WTC11 (cell line): Measurements from ENCODE around the gene RUVBL1. TPM values are rescaled to one million over a fixed set of nuclear protein-coding genes. Genes with fewer than 3 reads are reported as not detected.

Source experiments
- ATAC-seq: fragments of 200-7000 bp; cut with Tn5 transposase; 2 replicates; pipeline ENCODE4 v1.10.0; 2021; ENCODE audit warnings: mild to moderate bottlenecking, moderate library complexity
- CTCF ChIA-PET: fragments of 300-600 bp; sonication (Branson Sonifier 250); formaldehyde crosslinking; loops from one replicate; lab custom pipeline; 2021; ENCODE audit warnings: antibody characterized with exemption; lab: Charles Lee
- POLR2A ChIA-PET: fragments of 350-600 bp; sonication (Branson Sonifier 250); formaldehyde crosslinking; loops from one replicate; lab custom pipeline; 2021; ENCODE audit warnings: antibody characterized with exemption; lab: Charles Lee
- DNase-seq: peaks from one replicate; pipeline ENCODE4 v3.0.0; 2021; ENCODE audit warnings: low spot score
- H3K27ac Mint-ChIP-seq: 2 replicates; pipeline ENCODE4 v1.8.0; 2021; ENCODE audit warnings: mixed read lengths
- H3K27me3 Mint-ChIP-seq: 2 replicates; pipeline ENCODE4 v1.8.0; 2021; ENCODE audit warnings: low read depth, mild to moderate bottlenecking, moderate library complexity, mixed read lengths
- H3K36me3 Mint-ChIP-seq: 2 replicates; pipeline ENCODE4 v1.8.0; 2021; ENCODE audit warnings: mixed read lengths
- H3K4me1 Mint-ChIP-seq: 2 replicates; pipeline ENCODE4 v1.8.0; 2022; ENCODE audit warnings: mixed read lengths
- H3K4me3 Mint-ChIP-seq: 2 replicates; pipeline ENCODE4 v1.8.0; 2021; ENCODE audit warnings: mild to moderate bottlenecking, moderate library complexity, mixed read lengths
- H3K9me3 Mint-ChIP-seq: 2 replicates; pipeline ENCODE4 v1.8.0; 2021; ENCODE audit warnings: mixed read lengths
- ATF1 ChIP-seq: sonication (generic); formaldehyde crosslinking; IDR thresholded peaks from 2 replicates; pipeline ENCODE4 v1.8.1; 2023; ENCODE audit warnings: mild to moderate bottlenecking, moderate library complexity, missing genetic modification reagents
- FOXK1 ChIP-seq: sonication (generic); formaldehyde crosslinking; IDR thresholded peaks from 2 replicates; pipeline ENCODE4 v1.8.0; 2022; ENCODE audit warnings: mild to moderate bottlenecking, moderate library complexity, missing genetic modification reagents
- FOXP1 ChIP-seq: sonication (generic); formaldehyde crosslinking; IDR thresholded peaks from 2 replicates; pipeline ENCODE4 v1.8.0; 2022; ENCODE audit warnings: missing genetic modification reagents, mild to moderate bottlenecking, moderate library complexity, borderline replicate concordance
- NR3C1 ChIP-seq: sonication (generic); formaldehyde crosslinking; conservative IDR thresholded peaks from 2 replicates; pipeline ENCODE4 v1.8.1; 2023; ENCODE audit warnings: low read depth, mild to moderate bottlenecking, missing genetic modification reagents
- SMAD4 ChIP-seq: sonication (generic); formaldehyde crosslinking; IDR thresholded peaks from 2 replicates; pipeline ENCODE4 v1.8.0; 2022; ENCODE audit warnings: mild to moderate bottlenecking, missing genetic modification reagents
- TEAD4 ChIP-seq: sonication (generic); formaldehyde crosslinking; IDR thresholded peaks from 2 replicates; pipeline ENCODE4 v1.8.0; 2022; ENCODE audit warnings: mild to moderate bottlenecking, missing genetic modification reagents
- ZNF121 ChIP-seq: sonication (generic); formaldehyde crosslinking; IDR thresholded peaks from 2 replicates; pipeline ENCODE4 v1.8.0; 2023; ENCODE audit warnings: missing genetic modification reagents
- ZNF138 ChIP-seq: sonication (generic); formaldehyde crosslinking; conservative IDR thresholded peaks from 2 replicates; pipeline ENCODE4 v1.8.1; 2022; ENCODE audit warnings: mild to moderate bottlenecking, moderate library complexity, missing genetic modification reagents
- ZNF416 ChIP-seq: fragments of 250-450 bp; sonication (Bioruptor Pico); IDR thresholded peaks from 2 replicates; pipeline ENCODE4 v1.9.0; 2021; ENCODE audit warnings: mild to moderate bottlenecking, inconsistent platforms
- total RNA-seq: library from RNA; stranded (reverse); gene quantifications from 3 replicates; pipeline ENCODE4 v1.2.3, GENCODE V29; 2021
- TF ChIP-seq, protein P1 (sequence below): sonication (generic); formaldehyde crosslinking; IDR thresholded peaks from 2 replicates; pipeline ENCODE4 v1.8.0; 2023; ENCODE audit warnings: missing genetic modification reagents, mild to moderate bottlenecking, borderline replicate concordance
- TF ChIP-seq, protein P2 (sequence below): sonication (generic); formaldehyde crosslinking; IDR thresholded peaks from 2 replicates; pipeline ENCODE4 v1.8.1; 2023; ENCODE audit warnings: mild to moderate bottlenecking, missing genetic modification reagents, borderline replicate concordance
- TF ChIP-seq, protein P3 (sequence below): sonication (generic); formaldehyde crosslinking; IDR thresholded peaks from 2 replicates; pipeline ENCODE4 v1.8.0; 2022; ENCODE audit warnings: mild to moderate bottlenecking, missing genetic modification reagents
- TF ChIP-seq, protein P4 (sequence below): sonication (generic); formaldehyde crosslinking; IDR thresholded peaks from 2 replicates; pipeline ENCODE4 v1.8.0; 2022; ENCODE audit warnings: mild to moderate bottlenecking, missing genetic modification reagents
- TF ChIP-seq, protein P5 (sequence below): fragments of 250-450 bp; sonication (Bioruptor Pico); IDR thresholded peaks from 2 replicates; pipeline ENCODE4 v1.9.0; 2021; ENCODE audit warnings: mild to moderate bottlenecking, borderline replicate concordance
- TF ChIP-seq, protein P6 (sequence below): sonication (generic); formaldehyde crosslinking; IDR thresholded peaks from 2 replicates; pipeline ENCODE4 v1.8.1; 2023; ENCODE audit warnings: mild to moderate bottlenecking, missing genetic modification reagents

Gene RUVBL1
- total RNA-seq, 1 experiment from 2014 or later, result 118 TPM

DNA sequence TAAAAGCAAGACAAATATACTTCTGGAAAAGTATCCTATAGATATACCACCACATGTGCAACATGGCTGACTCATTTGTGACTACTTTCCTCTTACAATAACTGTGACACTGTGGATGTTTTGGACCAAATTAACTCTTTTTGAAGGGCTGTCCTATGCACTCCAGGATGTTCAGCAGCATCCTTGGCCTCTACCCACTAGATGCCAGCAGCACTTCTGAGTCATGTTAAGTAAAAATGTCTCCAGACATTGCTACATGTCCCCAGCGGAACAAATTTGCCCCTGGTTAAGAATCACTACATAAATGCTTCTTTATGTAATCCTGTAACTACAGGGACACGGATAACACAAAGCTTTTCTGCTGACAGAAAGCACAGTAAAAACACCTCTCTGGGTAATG lies 32.0 kb downstream of the RUVBL1 start:
- DNase-seq (no peak), ATAC-seq (no peak)
- POLR2A ChIA-PET, result no interaction called here
- H3K27me3 Mint-ChIP-seq, result no peaks in the 10 kb centered on the region
- no peaks in the 10 kb centered on the region for H3K9me3 Mint-ChIP-seq
- H3K4me1 Mint-ChIP-seq, result peaks cover 28% of the 10 kb centered on the region
- peaks cover 67% of the 10 kb centered on the region for H3K36me3 Mint-ChIP-seq
- no peak overlapping the region for H3K27ac Mint-ChIP-seq
- CTCF ChIA-PET, result interaction anchor here (1.8 kb wide), 1 partner anchor 42 kb away, joined by 5 read pairs; no protein-coding TSS in a partner anchor
- TF ChIP-seq NR3C1 (CRISPR knock-in tag), result no peak
- TF ChIP-seq, all 79 proteins: peak for 0
- H3K4me3 Mint-ChIP-seq, result no peak overlapping the region

DNA sequence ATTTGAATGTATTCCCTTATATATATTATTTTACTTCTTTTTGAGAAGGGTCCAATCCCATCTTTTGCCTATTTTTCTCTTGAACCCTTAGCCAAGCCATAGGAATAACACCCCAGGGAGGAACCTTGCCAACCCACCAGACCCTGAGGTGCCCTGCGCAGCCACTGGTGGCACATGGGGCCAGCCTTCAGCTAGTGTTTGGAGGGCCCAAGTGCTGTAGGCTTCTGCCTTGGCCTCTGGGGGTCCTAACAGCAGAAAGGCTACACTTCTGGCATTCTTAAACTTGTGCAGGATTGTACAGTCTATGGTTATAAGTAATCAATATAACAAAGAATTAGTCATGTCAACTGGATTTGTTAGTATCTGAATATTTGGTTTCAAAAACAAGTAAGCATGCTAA lies 34.5 kb downstream of the RUVBL1 start:
- TF ChIP-seq, protein P1, sequence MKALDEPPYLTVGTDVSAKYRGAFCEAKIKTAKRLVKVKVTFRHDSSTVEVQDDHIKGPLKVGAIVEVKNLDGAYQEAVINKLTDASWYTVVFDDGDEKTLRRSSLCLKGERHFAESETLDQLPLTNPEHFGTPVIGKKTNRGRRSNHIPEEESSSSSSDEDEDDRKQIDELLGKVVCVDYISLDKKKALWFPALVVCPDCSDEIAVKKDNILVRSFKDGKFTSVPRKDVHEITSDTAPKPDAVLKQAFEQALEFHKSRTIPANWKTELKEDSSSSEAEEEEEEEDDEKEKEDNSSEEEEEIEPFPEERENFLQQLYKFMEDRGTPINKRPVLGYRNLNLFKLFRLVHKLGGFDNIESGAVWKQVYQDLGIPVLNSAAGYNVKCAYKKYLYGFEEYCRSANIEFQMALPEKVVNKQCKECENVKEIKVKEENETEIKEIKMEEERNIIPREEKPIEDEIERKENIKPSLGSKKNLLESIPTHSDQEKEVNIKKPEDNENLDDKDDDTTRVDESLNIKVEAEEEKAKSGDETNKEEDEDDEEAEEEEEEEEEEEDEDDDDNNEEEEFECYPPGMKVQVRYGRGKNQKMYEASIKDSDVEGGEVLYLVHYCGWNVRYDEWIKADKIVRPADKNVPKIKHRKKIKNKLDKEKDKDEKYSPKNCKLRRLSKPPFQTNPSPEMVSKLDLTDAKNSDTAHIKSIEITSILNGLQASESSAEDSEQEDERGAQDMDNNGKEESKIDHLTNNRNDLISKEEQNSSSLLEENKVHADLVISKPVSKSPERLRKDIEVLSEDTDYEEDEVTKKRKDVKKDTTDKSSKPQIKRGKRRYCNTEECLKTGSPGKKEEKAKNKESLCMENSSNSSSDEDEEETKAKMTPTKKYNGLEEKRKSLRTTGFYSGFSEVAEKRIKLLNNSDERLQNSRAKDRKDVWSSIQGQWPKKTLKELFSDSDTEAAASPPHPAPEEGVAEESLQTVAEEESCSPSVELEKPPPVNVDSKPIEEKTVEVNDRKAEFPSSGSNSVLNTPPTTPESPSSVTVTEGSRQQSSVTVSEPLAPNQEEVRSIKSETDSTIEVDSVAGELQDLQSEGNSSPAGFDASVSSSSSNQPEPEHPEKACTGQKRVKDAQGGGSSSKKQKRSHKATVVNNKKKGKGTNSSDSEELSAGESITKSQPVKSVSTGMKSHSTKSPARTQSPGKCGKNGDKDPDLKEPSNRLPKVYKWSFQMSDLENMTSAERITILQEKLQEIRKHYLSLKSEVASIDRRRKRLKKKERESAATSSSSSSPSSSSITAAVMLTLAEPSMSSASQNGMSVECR (CRISPR knock-in tag), result no peak
- TF ChIP-seq, all 79 proteins: peak for 0
- ATAC-seq (no peak), DNase-seq (no peak)
- no peak overlapping the region for H3K4me3 Mint-ChIP-seq
- H3K4me1 Mint-ChIP-seq, result peaks cover 9% of the 10 kb centered on the region
- no peaks in the 10 kb centered on the region for H3K9me3 Mint-ChIP-seq
- POLR2A ChIA-PET, result no interaction called here
- no peak overlapping the region for H3K27ac Mint-ChIP-seq
- peaks cover 68% of the 10 kb centered on the region for H3K36me3 Mint-ChIP-seq
- CTCF ChIA-PET, result interaction anchor here (0.9 kb wide), 1 partner anchor 44 kb away, joined by 4 read pairs; no protein-coding TSS in a partner anchor
- no peaks in the 10 kb centered on the region for H3K27me3 Mint-ChIP-seq

DNA sequence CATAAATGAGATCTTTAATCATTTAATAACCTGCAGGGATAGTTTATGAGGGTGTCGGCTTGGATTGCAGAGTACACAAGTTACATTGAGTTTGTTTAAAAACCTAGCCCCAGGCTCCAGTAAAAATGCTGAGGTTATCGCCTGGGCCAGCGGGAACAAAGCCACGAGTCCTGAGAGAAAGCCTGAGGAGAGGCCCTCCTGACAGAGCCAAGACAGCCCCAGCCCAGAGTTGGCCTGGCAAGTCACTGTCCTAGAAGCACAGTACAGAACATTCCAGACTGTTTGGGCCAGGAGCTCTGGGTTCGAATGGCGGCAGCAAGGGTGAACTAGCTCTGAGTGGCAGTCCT lies 39.0 kb downstream of the RUVBL1 start:
- no peak overlapping the region for H3K27ac Mint-ChIP-seq
- no peaks in the 10 kb centered on the region for H3K27me3 Mint-ChIP-seq
- no peak for DNase-seq
- H3K4me3 Mint-ChIP-seq, result no peak overlapping the region
- ChIA-PET POLR2A (no interaction called here), CTCF (interaction anchor here (1.2 to 2.2 kb wide), 3 partner anchors 11 to 49 kb away, joined by 3 to 8 read pairs (median 4); no protein-coding TSS in a partner anchor)
- peaks cover 67% of the 10 kb centered on the region for H3K36me3 Mint-ChIP-seq
- H3K4me1 Mint-ChIP-seq, result no peaks in the 10 kb centered on the region
- no peaks in the 10 kb centered on the region for H3K9me3 Mint-ChIP-seq
- no peak for ATAC-seq
- TF ChIP-seq FOXK1 (CRISPR knock-in tag) (no peak), FOXP1 (CRISPR knock-in tag) (no peak), ATF1 (no peak), ZNF138 (CRISPR knock-in tag) (no peak), ZNF121 (no peak), ZNF416 (no peak), SMAD4 (CRISPR knock-in tag) (no peak), TEAD4 (CRISPR knock-in tag) (no peak)
- TF ChIP-seq, protein P2, sequence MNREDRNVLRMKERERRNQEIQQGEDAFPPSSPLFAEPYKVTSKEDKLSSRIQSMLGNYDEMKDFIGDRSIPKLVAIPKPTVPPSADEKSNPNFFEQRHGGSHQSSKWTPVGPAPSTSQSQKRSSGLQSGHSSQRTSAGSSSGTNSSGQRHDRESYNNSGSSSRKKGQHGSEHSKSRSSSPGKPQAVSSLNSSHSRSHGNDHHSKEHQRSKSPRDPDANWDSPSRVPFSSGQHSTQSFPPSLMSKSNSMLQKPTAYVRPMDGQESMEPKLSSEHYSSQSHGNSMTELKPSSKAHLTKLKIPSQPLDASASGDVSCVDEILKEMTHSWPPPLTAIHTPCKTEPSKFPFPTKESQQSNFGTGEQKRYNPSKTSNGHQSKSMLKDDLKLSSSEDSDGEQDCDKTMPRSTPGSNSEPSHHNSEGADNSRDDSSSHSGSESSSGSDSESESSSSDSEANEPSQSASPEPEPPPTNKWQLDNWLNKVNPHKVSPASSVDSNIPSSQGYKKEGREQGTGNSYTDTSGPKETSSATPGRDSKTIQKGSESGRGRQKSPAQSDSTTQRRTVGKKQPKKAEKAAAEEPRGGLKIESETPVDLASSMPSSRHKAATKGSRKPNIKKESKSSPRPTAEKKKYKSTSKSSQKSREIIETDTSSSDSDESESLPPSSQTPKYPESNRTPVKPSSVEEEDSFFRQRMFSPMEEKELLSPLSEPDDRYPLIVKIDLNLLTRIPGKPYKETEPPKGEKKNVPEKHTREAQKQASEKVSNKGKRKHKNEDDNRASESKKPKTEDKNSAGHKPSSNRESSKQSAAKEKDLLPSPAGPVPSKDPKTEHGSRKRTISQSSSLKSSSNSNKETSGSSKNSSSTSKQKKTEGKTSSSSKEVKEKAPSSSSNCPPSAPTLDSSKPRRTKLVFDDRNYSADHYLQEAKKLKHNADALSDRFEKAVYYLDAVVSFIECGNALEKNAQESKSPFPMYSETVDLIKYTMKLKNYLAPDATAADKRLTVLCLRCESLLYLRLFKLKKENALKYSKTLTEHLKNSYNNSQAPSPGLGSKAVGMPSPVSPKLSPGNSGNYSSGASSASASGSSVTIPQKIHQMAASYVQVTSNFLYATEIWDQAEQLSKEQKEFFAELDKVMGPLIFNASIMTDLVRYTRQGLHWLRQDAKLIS, result no peak
- TF ChIP-seq, protein P3, sequence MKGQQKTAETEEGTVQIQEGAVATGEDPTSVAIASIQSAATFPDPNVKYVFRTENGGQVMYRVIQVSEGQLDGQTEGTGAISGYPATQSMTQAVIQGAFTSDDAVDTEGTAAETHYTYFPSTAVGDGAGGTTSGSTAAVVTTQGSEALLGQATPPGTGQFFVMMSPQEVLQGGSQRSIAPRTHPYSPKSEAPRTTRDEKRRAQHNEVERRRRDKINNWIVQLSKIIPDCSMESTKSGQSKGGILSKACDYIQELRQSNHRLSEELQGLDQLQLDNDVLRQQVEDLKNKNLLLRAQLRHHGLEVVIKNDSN, result no peak
- TF ChIP-seq, protein P4, sequence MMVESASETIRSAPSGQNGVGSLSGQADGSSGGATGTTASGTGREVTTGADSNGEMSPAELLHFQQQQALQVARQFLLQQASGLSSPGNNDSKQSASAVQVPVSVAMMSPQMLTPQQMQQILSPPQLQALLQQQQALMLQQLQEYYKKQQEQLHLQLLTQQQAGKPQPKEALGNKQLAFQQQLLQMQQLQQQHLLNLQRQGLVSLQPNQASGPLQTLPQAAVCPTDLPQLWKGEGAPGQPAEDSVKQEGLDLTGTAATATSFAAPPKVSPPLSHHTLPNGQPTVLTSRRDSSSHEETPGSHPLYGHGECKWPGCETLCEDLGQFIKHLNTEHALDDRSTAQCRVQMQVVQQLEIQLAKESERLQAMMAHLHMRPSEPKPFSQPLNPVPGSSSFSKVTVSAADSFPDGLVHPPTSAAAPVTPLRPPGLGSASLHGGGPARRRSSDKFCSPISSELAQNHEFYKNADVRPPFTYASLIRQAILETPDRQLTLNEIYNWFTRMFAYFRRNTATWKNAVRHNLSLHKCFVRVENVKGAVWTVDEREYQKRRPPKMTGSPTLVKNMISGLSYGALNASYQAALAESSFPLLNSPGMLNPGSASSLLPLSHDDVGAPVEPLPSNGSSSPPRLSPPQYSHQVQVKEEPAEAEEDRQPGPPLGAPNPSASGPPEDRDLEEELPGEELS (CRISPR knock-in tag), result no peak
- TF ChIP-seq, protein P5, sequence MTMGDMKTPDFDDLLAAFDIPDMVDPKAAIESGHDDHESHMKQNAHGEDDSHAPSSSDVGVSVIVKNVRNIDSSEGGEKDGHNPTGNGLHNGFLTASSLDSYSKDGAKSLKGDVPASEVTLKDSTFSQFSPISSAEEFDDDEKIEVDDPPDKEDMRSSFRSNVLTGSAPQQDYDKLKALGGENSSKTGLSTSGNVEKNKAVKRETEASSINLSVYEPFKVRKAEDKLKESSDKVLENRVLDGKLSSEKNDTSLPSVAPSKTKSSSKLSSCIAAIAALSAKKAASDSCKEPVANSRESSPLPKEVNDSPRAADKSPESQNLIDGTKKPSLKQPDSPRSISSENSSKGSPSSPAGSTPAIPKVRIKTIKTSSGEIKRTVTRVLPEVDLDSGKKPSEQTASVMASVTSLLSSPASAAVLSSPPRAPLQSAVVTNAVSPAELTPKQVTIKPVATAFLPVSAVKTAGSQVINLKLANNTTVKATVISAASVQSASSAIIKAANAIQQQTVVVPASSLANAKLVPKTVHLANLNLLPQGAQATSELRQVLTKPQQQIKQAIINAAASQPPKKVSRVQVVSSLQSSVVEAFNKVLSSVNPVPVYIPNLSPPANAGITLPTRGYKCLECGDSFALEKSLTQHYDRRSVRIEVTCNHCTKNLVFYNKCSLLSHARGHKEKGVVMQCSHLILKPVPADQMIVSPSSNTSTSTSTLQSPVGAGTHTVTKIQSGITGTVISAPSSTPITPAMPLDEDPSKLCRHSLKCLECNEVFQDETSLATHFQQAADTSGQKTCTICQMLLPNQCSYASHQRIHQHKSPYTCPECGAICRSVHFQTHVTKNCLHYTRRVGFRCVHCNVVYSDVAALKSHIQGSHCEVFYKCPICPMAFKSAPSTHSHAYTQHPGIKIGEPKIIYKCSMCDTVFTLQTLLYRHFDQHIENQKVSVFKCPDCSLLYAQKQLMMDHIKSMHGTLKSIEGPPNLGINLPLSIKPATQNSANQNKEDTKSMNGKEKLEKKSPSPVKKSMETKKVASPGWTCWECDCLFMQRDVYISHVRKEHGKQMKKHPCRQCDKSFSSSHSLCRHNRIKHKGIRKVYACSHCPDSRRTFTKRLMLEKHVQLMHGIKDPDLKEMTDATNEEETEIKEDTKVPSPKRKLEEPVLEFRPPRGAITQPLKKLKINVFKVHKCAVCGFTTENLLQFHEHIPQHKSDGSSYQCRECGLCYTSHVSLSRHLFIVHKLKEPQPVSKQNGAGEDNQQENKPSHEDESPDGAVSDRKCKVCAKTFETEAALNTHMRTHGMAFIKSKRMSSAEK, result no peak
- TF ChIP-seq, protein P6, sequence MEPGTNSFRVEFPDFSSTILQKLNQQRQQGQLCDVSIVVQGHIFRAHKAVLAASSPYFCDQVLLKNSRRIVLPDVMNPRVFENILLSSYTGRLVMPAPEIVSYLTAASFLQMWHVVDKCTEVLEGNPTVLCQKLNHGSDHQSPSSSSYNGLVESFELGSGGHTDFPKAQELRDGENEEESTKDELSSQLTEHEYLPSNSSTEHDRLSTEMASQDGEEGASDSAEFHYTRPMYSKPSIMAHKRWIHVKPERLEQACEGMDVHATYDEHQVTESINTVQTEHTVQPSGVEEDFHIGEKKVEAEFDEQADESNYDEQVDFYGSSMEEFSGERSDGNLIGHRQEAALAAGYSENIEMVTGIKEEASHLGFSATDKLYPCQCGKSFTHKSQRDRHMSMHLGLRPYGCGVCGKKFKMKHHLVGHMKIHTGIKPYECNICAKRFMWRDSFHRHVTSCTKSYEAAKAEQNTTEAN (CRISPR knock-in tag), result no peak
